Keratinocyte (primary cell): ENCODE measurements around the gene FBN1. TPM values are rescaled to one million over a fixed set of nuclear protein-coding genes. Genes with fewer than 3 reads are reported as not detected.

ENCODE experiments used
- DNase-seq: peaks from one replicate; pipeline ENCODE4 v3.0.0-alpha.2; 2011; ENCODE audit warnings: low read depth, missing footprints, low spot score
- FAIRE-seq: peaks from 2 replicates; lab custom pipeline; 2011; peaks lifted over from hg19 to GRCh38; lab: Jason Lieb, UNC
- H2AFZ ChIP-seq: 2 replicates; pipeline ENCODE4 v1.6.0; 2012; ENCODE audit warnings: low read length, control low read depth, inconsistent platforms; ENCODE audit not compliant: control insufficient read depth
- H3K27ac ChIP-seq: 2 replicates; pipeline ENCODE4 v1.5.1; 2011; ENCODE audit warnings: low read length; ENCODE audit not compliant: control insufficient read depth, insufficient read depth
- H3K27me3 ChIP-seq: 3 replicates; pipeline ENCODE4 v1.6.0; 2011; ENCODE audit warnings: low read length; ENCODE audit not compliant: control insufficient read depth, insufficient read depth; ENCODE audit errors: extremely low read depth
- H3K36me3 ChIP-seq, 2 experiments: 2 replicates in 1 of 2; 3 replicates in 1 of 2; pipeline ENCODE4 v1.5.1; 2011; ENCODE audit warnings: low read length in 2 of 2, mild to moderate bottlenecking in 1 of 2; ENCODE audit not compliant: control insufficient read depth in 2 of 2, insufficient read depth in 2 of 2; ENCODE audit errors: extremely low read depth in 1 of 2
- H3K4me1 ChIP-seq: 3 replicates; pipeline ENCODE4 v1.5.1; 2011; ENCODE audit warnings: low read length; ENCODE audit not compliant: control insufficient read depth, insufficient read depth; ENCODE audit errors: extremely low read depth
- H3K4me2 ChIP-seq: 3 replicates; pipeline ENCODE4 v1.6.0; 2011; ENCODE audit warnings: low read depth, low read length; ENCODE audit not compliant: control insufficient read depth, insufficient read depth; ENCODE audit errors: extremely low read depth
- H3K4me3 ChIP-seq, 3 experiments: fragments of 200-600 bp in 1 of 3; sonication (generic) in 1 of 3; 2 replicates in 2 of 3; 3 replicates in 1 of 3; pipeline ENCODE4 v1.5.1; 2011 to 2016; ENCODE audit warnings: low read length in 3 of 3, mild to moderate bottlenecking in 3 of 3, control low read depth in 2 of 3, inconsistent platforms in 1 of 3, low read depth in 1 of 3, mixed read lengths in 1 of 3, mixed run types in 1 of 3, moderate library complexity in 1 of 3; ENCODE audit not compliant: control insufficient read depth in 2 of 3, insufficient read depth in 2 of 3; ENCODE audit errors: extremely low read depth in 1 of 3
- H3K79me2 ChIP-seq: 2 replicates; pipeline ENCODE4 v1.6.0; 2012; ENCODE audit warnings: low read length; ENCODE audit not compliant: control insufficient read depth, insufficient read depth
- H3K9ac ChIP-seq: 3 replicates; pipeline ENCODE4 v1.6.0; 2011; ENCODE audit warnings: low read length; ENCODE audit not compliant: control insufficient read depth, insufficient read depth; ENCODE audit errors: extremely low read depth
- H3K9me1 ChIP-seq: 3 replicates; pipeline ENCODE4 v1.6.0; 2011; ENCODE audit warnings: low read length; ENCODE audit not compliant: control insufficient read depth, insufficient read depth; ENCODE audit errors: extremely low read depth
- H3K9me3 ChIP-seq: 2 replicates; pipeline ENCODE4 v1.5.1; 2012; ENCODE audit warnings: low read depth, low read length; ENCODE audit not compliant: control insufficient read depth
- H4K20me1 ChIP-seq: 3 replicates; pipeline ENCODE4 v1.6.0; 2011; ENCODE audit warnings: low read length; ENCODE audit not compliant: control insufficient read depth, insufficient read depth; ENCODE audit errors: extremely low read depth
- CTCF ChIP-seq, 3 experiments: IDR thresholded peaks in 1 of 3; conservative IDR thresholded peaks in 1 of 3; optimal IDR thresholded peaks in 1 of 3; 2 replicates in 2 of 3; 3 replicates in 1 of 3; pipeline versions ENCODE3 to v1.5.1; 2011; ENCODE audit warnings: low read length in 3 of 3, mild to moderate bottlenecking in 3 of 3, moderate library complexity in 2 of 3, control low read depth in 1 of 3, inconsistent platforms in 1 of 3; ENCODE audit not compliant: insufficient read depth in 2 of 3; ENCODE audit errors: extremely low read depth in 1 of 3
- EZH2 ChIP-seq: IDR thresholded peaks from one replicate; pipeline ENCODE4 v1.6.1; 2012; ENCODE audit warnings: inconsistent platforms, mild to moderate bottlenecking, low read length, moderate library complexity
- dilution Hi-C: fragments of 300-500 bp; cut with MboI; formaldehyde crosslinking; loops from one replicate; pipeline ENCODE4 v1.7.0; 2020; ENCODE audit warnings: low sequenced_read_pairs; ENCODE audit not compliant: extremely low pct_ligation_motif_present
- polyA plus RNA-seq, 5 experiments: library from polyadenylated mRNA; depleted of rRNA in 3 of 5; stranded (reverse) in 3 of 5; stranded (forward) in 1 of 5; unstranded in 1 of 5; fragments of >200 nt; gene quantifications; 1 replicate in 1 of 5; 2 replicates in 3 of 5; 3 replicates in 1 of 5; pipeline versions ENCODE4 v1.2.1 to v1.2.3, GENCODE V29; 2011 to 2012; ENCODE audit warnings: missing spikeins in 2 of 5, low read depth in 1 of 5, low replicate concordance in 1 of 5

The FBN1 gene
- polyA plus RNA-seq, 1 donor (not counting 4 experiments of a cell fraction or from before 2014, with no cell fraction given) = 3.5 TPM

- dilution Hi-C loops = no loop called here
- H3K9ac ChIP-seq = no peak overlapping the region
Observed at GRCh38 chr15:48555241-48555881, 90.1 kb downstream of the FBN1 start.

GRCh38 chr15:48554112-48554511 lies 91.4 kb downstream of the FBN1 start:
- Histone ChIP-seq H3K9me1 (no peaks in the 10 kb centered on the region), H3K36me3 (no peaks in the 10 kb centered on the region), H2AFZ (no peak overlapping the region), H4K20me1 (no peaks in the 10 kb centered on the region), H3K4me1 (no peaks in the 10 kb centered on the region), H3K4me3 (no peak overlapping the region), H3K4me2 (no peak overlapping the region), H3K9me3 (no peaks in the 10 kb centered on the region), H3K27ac (no peak overlapping the region), H3K79me2 (no peaks in the 10 kb centered on the region), H3K27me3 (no peaks in the 10 kb centered on the region), H3K9ac (no peak overlapping the region)
- TF ChIP-seq CTCF (optimal IDR thresholded peaks at IDR 0.05 in 1 of 3, IDR thresholded peaks at IDR 0.05 in 1 of 3, conservative IDR thresholded peaks at IDR 0.05 in 1 of 3; ENCODE audit: extremely low read depth in 1 of 3, insufficient read depth in 2 of 3, low read length in 3 of 3) (no peak), EZH2 (no peak)
- DNase-seq (no peak), FAIRE-seq (no peak)
- dilution Hi-C loops = no loop called here

More at GRCh38 chr15:48555241-48555881, 90.1 kb downstream of the FBN1 start:
- Histone ChIP-seq H3K79me2 (no peaks in the 10 kb centered on the region), H2AFZ (no peak overlapping the region), H3K36me3 (no peaks in the 10 kb centered on the region), H3K4me3 (no peak overlapping the region), H3K4me2 (no peak overlapping the region), H3K4me1 (no peaks in the 10 kb centered on the region), H3K27me3 (no peaks in the 10 kb centered on the region), H3K9me3 (no peaks in the 10 kb centered on the region), H3K9me1 (no peaks in the 10 kb centered on the region), H4K20me1 (no peaks in the 10 kb centered on the region), H3K27ac (no peak overlapping the region)
- TF ChIP-seq CTCF (optimal IDR thresholded peaks at IDR 0.05 in 1 of 3, IDR thresholded peaks at IDR 0.05 in 1 of 3, conservative IDR thresholded peaks at IDR 0.05 in 1 of 3; ENCODE audit: extremely low read depth in 1 of 3, insufficient read depth in 2 of 3, low read length in 3 of 3) (no peak), EZH2 (no peak)
- FAIRE-seq (no peak), DNase-seq (no peak)
